Stimulated activated CD8-positive, alpha-beta memory T cell treated with anti-CD3 and anti-CD28 coated beads, Interleukin-15, amount 100 ng/mL, for 1 hour (primary cell): Measurements from ENCODE around the gene SRPK3.
A peak's percentile ranks its signal among the peaks of the same experiment; 100 is the strongest.
"Not testable (repeated sequence)": the region's sequence is repeated elsewhere in the genome, so short reads cannot be mapped to it uniquely, and the experiment has no call there.

Experiments used
- DNase-seq: peaks from one replicate; pipeline ENCODE4 v3.0.0-alpha.2; 2020; ENCODE audit warnings: low read depth

Gene SRPK3

DNA sequence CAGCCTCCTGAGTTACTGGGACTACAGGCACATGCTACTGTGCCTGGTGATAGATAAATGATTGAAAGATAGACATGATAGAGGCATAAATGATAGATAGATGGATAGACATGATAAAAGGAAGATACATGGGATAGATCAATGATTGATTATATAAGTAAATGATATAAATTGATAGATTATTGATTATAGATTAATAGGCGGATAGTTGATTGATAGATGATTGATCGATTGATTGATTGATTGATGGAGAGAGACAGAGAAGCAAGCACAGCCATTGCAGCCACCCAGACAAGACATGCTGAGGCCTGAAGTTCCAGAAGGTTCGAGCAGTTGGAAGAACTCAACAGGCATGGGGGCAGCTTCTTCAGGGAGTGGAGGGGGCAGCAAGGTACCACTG lies 34.5 kb upstream of the SRPK3 start:
- no peak for DNase-seq

- DNase-seq = not testable (repeated sequence)
Observed at GRCh38 chrX:153746991-153747390, 33.9 kb upstream of the SRPK3 start.

GRCh38 chrX:153749017-153749416 lies 31.8 kb upstream of the SRPK3 start:
- DNase-seq = not testable (repeated sequence)

DNA sequence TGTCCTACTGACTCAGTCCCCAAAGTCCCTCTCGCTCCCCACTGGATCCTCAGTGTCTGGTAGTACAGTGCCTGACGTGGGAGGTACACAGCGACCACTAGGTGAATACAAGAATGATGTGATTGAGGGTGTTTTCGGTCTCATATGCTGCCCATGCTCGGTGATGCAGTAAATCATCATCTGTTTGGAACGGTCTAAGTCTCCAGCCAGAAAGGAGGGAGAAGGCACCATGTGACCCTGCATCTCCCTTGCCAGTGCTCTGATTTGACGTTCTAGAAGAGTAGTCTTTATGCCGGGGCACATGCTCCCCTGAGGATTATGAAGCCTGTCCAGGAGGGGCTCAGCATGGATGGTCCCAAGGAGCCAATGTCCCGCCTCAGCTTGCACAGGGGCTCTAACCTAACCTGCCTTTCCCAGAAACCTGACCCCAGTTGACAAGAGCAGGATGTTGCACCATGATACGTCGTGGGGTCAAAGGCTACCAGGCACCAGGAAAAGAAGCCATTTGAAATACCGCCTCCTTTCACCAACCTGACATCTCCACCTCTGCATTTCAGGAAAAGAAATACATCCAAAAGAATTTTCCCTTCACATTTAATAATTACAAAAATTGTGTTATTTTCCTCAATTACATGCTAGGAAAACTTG lies 30.6 kb upstream of the SRPK3 start:
- DNase-seq = no peak

- DNase-seq = no peak
Observed at GRCh38 chrX:153755136-153755535, 25.7 kb upstream of the SRPK3 start.

DNA sequence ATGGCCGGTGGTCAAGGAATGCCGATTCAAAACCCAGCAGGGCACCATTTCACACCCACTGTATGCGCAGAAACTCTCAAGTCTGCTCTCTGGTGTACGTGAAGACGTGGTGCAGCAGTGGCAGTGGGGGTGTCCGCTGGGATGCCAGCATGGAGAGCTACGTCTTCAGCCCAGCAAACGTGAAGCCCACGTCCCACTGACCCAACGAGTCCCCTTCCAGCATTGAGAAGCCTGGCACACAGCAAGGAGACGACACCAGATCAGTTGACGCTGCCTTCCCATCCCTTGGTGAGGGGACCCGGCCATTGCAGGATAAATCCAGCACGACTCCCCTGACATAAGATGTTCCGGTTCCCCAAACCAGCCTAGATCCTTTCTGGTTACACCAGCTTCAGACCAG lies 19.0 kb upstream of the SRPK3 start:
- no peak for DNase-seq

DNA sequence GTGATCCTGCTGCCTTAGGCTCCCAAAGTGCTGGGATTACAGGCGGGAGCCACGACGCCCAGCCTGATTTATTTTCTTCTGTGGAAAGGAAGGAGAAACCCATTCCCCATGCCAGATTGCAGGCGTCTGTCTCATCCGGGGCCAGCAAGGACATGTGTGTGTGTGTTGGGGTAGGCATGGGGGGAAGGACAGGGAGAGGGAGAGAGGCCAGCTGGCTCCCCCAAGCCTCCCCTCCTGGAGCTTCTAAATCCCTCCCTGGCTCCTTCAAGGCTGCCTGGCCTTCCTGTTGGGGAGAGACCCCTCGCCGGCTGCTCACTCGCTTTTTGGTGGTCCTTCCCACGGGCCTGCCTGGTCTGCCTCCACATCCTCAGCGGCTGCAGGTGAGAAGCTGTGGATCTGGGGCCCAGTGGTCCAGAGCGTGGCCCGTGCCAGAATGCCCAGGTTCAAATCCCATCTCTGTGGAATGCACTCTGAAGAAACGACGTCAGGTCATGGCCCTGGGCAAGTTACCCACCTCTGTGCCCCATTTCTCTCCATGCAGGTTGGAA lies 18.1 kb upstream of the SRPK3 start:
- DNase-seq = no peak

DNA sequence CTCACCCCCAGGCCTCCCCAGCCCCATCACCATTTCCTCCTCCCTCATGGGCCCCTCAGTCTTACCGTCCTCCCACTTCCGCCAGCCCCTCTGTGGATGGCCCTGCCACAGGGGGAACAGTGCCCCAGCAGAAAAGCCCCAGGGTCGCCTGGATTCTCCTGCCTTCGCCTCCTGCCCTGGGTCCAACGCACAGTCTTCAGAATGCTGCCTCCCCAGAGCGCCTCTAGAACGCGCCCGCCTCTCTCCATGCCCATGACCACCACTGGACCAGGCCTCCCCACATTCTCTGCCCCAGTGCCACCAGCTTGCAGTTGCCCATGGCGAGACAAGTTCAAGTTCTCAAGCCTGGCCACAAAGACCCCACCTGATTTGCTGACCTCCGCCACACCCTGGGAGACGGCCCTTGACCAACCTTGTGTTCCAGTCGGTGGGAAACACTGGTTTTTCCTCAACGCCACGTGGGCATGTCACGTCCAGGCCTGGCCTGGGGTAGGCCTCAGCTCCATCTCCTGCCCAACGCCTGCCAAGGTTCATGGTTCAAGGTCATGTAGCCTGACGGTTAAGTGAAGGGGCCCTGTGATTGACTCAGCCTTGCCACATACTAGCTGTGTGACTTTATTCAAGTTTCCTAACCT lies 17.4 kb upstream of the SRPK3 start:
- no peak for DNase-seq

DNA sequence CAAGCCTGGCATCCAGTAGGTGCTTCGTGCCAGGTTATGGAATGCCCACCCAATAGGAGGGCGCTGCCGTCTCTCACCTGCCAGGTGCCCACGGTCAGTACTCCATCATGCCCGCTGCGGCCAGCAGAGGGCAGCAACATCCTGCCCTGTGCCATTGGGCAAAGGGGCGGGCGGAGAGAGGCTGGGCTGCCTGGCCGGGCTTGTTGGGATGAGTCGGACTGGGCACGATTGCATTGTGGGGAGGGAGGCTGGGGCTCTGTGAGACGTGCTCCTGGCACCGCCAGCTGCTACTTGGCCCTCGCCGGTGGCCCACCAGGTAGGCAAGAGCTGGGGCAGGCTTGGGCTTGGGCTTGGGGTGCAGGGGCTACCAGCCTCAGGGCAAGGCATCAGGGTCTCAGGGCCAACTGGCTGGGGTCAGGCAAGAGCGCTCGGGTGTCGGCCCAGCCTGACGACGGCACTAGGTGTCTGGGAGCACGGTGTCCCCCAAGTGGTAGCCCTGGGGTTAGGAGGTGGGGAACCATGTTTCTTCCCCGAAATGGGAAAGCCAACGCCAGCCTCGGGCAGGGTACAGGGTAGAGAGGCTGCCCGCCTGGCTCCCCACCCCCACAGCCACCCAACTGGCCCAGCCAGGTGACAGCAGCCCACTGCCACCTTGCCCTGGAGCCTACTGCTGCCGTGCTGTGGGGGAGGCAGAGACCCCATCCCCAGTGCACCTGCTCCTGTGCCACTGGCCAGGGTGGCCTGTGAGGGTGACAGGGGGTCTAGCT lies 16.7 kb upstream of the SRPK3 start, which contains the start of gene PLXNB3:
Gene PLXNB3 (plus strand): TSS at position 261 of the 767 bp plus-strand sequence. CDS start 1,287 bp downstream, outside the sequence.
- DNase-seq = peak; percentile 39

DNA sequence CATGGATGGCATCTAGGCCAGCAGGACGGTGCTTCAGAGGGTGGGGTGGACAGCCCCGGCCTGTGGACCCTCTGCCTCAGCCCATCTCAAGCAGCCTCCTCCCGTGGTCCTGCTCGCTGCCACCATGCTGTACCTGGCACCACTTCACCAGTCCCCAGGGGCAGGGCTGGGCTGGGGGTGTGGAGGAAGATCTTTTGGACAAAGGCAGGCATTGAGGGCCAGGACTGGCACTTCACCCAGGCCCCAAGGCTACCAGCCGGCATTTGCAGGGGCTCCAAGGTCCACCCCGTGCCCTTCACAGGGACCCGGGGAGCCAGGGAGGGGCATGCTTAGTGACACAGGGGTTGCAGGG lies 16.1 kb upstream of the SRPK3 start:
- no peak for DNase-seq

DNA sequence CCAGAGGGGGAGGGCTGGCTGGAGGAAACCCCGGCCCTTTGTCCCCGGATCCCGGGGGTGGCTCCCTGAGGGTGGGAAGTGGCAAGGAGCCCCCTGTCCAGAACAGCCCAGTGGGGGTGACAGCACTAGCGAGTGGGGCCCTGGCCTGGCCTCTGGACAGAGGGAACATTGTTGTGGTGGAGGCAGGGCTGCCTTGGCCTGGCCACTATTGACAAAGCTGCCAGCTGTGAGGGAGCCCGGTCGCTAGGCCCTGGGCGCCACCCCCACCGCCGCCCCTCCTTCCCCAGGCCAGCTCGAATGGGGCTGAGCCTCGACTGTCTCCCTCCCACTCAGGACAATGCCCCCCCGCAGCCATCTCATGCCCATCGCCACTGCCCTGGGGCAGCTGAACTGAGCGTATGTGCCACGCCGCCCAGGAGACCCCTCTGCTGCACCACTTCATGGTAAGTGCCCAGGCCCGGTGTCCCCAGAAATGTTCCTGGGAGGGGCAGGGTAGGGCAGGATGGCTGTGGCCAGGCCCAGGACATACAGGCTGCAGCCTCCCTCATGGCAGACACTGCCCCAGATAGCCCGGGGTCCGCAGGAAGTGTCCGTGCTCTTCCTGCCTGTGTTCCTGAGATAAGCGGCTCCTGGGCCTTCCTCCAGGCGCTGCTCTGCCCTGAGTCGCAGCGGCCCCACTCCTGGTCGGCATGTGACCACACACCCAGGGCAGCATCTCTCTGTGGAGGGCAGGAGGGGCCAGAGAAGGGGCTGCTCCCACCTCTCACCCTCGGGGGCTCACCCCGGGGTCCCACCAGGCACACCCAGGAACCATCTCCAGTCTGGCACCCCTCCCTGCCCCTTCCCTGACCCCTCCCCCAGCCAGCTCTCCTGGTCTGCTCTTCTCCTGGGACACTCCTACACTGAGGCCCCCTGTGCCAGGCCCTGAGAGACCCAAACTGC lies 15.4 kb upstream of the SRPK3 start:
- DNase-seq = no peak

DNA sequence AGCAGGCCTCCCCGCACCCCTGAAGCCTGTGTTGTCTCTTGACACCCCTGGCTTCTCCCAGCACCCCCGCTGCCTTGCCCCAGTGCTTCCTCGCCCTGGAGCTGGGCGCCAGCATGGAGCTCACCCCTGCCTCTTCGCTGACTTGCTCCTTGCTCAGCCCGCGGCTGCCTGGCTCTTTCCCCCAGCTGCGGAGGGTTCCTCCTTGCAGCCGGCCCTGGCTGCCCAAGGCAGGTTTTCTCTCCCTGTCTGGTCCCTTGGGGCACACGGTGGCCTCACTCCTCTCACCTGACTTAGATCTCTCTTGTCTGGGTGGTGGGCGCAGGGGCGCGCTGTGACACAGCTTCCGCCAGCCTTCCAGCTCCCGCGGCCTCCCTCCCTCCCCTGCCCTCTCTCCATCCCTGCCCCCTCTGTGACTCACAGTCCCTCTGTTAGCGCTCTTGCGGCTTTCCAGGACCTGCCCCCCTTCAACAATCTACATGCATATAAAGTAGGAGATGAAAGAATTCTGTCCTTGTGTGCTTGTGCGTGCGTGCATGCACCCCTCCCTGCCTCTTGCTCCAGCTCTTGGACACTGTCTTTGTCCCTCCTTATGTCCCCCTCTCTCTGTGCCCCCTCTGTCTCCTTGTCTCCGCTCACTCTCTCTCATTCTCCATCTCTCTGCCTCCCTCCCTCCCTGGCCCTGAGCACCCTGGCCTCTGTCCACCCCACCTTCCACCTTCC lies 14.6 kb upstream of the SRPK3 start:
- DNase-seq = no peak

GRCh38 chrX:153766871-153767673 lies 13.8 kb upstream of the SRPK3 start:
- no peak for DNase-seq

DNA sequence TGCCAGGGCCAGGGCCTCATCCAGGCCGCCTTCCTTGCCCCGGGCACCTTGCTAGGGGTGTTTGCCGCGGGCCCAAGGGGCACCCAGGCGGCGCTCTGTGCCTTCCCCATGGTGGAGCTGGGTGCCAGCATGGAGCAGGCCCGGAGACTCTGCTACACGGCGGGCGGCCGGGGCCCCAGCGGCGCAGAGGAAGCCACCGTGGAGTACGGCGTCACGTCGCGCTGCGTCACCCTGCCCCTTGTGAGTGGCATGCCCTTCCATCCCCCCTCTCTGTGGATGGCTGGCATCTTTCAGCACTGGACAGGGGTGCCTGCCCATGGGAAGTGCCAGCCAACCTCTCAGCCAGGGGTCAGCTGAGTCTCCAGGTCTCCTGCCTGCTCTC lies 13.2 kb upstream of the SRPK3 start:
- no peak for DNase-seq

GRCh38 chrX:153768311-153769157 lies 12.3 kb upstream of the SRPK3 start:
- no peak for DNase-seq

DNA sequence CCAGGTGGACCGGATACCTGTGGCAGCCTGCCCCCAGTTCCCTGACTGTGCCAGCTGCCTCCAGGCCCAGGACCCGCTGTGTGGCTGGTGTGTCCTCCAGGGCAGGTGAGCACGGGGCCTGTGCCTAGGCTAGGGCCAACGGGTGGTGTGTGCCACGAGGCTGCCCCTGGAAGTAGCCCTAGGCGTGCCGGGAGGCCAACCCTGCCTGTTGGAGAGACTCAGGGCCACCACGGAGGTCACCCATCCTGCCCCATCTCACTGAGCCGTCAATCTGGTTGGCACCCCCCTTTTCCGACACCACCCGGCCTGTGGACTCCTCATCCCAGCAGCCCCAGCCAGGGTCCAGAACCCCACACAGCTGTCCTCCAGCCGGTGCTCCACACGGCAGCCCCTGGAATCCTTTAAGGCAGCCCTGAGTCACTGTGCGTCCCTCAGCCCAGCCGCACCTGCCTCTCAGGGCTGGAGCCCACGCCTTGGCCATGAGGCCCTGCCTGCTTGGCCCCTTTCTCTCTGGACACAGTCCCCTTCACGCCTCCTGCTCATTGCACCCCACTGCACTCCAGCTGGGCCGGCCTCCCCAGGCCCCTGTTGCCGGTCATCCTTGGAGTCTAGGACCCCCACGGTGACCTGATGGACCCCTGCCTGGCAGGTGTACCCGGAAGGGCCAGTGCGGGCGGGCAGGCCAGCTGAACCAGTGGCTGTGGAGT lies 11.5 kb upstream of the SRPK3 start:
- no peak for DNase-seq

- DNase-seq = no peak
Observed at GRCh38 chrX:153769865-153770600, 10.8 kb upstream of the SRPK3 start.
